HG03442 (cell line): ENCODE measurements around the gene UBA3.

Source experiments
- ATAC-seq: cut with Tn5 transposase; IDR thresholded peaks from one replicate; pipeline ENCODE4 v1.9.1; 2021; ENCODE audit warnings: mild to moderate bottlenecking, moderate library complexity; ENCODE audit not compliant: unreplicated experiment

Gene UBA3

DNA sequence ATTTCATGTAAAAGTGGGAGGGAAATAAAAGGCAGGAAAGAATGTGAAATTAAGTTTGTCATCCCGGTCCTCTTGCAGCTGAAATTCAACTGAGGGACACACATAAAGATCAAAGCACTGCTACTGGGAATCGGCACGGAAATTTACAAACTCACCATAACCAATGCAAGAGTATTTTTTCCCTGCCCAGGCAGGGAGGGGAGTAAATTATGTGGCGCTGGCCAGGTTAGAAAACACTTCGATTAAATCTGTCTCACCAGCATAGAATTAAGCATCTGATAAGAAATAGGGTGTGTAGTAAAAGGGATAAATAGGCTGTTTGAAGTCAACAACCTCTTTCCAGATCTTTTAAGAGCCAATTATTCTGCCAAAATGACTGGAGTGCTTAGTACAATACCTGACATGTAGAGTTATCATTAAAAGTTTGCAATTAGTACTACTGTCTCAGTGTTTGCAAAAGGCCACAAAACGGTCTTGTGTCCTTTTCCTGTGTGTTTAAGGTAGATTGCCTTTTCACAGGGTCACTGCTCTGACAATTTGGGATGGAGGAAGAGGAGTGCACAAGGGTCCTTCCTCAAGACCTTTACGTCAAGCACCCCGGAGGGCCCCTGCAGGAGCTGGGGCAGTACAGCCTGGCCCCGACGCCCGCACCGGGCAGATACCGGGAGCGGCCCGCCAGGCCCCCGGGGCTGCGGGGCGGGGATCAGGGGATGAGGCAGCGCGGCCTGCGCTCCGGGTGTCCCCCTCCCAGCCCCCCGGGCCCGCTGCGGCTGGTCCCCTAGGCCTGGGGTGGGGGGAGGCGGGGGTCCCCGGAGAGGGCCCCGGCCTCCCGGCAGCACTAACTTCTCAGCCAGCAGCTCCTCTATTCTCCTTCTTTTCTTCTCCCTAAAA lies 651 bp downstream of the UBA3 start:
- ATAC-seq, result peak; percentile 12

DNA sequence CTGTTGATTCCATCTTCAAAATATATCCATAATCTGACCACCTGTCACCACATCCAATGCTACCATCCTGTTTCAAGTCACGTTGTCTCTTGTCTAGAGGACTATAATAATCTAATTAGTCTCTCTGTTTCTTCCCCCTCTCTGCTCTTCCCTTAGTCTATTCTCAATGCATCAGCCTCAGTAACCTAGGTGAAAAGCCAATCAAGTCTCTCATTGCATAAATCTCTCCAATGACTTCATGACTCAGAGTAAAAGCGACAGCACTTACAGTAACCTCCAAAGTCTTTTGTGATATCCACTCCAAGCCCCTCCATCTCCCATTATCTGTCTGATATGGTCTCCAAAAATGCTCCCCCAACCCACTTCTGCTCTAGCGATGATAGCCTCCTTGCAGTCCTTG lies 7.2 kb downstream of the UBA3 start:
- no peak for ATAC-seq

DNA sequence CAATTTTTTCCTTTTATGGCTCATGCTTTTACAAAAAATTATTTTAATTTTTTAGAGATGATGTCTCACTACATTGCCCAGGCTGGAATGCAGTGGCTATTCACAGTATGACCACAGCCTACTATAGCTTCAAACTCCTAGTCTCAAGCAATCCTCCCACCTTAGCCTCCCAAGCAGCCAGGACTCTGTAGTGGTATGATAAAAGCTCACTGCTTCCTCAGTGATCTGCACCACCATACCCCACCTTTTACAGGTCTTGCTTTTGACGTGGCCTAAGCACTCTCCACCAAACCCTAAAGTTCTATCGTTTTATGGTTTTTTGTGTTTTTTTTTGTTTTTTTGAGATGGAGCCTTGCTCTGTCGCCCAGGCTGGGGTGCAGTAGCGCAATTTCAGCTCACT lies 14.0 kb downstream of the UBA3 start:
- ATAC-seq, result no peak

DNA sequence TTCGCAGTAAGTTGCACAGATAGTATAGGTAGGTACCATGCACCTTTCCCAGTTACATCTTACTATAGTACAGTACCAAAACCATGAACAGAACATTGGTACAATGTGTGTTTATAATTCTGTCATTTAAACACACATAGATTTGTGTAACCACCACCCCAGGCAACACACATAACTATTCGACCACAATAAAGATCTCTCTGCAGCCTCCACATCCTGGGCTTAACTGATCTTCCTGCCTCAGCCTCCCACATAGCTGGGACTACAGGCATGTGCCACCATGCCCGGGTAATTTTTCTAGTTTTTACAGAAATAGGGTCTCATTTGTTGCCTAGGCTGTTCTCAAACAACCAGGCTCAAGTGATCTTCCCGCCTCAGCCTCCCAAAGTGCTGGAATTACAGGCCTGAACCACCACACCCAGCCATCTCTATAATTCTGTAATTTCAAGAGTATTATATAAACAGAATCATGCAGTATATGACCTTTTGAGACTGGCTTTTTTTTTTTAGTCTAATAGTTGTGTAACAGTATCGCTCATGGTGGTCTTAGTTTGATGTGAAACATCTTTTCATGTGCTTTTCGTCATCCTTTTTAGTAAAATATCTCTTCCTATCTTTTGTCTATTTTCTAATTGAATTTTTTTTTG lies 14.7 kb downstream of the UBA3 start:
- ATAC-seq, result no peak

DNA sequence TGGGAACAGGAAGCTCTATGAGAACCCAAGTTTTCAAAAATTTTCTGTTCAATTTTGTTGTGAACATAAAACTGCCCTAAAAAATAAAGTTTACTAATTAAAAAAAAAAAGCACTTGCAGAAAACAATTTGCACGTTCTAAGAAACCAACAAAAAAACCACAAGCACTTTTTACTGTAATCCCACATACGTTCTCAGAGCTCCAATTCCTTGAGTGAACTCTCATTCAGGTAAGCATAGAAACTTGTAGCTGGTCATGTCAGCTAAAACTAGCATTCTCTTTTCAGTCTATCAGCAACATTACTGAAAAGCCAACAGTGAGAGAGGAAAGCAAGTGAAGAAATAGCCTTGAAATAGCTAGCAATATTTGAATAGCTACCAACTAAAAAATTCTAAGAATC lies 16.5 kb downstream of the UBA3 start:
- ATAC-seq, result no peak

DNA sequence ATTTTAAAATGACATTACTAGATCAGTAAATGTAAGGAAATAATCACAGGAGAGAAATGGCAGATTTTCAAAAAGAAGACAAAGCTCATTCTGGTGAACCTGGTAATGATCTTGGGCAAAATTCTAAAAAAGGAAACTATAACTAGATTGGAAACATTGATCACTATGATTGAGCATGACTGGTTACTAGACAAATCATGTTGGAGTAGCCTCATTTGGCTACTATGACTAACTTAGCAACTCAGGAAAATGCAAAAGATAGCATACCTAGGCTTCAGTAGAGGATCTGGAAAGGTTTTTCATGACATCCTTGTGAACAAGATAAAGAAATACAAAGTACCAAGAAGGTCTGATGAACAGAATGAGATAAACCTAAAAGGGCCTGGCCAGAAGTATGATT lies 20.5 kb downstream of the UBA3 start:
- no peak for ATAC-seq

DNA sequence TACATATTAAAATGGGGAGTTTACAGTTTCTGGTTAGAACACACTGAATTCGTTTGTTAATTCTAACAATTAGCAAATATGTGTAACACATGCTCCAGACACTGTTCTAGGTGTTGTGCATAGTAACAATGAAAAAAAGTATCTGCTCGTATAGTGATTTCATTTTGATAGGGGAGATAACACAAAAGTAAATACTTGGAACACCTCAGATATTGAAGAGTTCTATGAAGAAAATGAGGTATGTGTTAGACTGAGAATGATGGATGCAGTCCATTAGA lies 21.3 kb downstream of the UBA3 start:
- no peak for ATAC-seq

DNA sequence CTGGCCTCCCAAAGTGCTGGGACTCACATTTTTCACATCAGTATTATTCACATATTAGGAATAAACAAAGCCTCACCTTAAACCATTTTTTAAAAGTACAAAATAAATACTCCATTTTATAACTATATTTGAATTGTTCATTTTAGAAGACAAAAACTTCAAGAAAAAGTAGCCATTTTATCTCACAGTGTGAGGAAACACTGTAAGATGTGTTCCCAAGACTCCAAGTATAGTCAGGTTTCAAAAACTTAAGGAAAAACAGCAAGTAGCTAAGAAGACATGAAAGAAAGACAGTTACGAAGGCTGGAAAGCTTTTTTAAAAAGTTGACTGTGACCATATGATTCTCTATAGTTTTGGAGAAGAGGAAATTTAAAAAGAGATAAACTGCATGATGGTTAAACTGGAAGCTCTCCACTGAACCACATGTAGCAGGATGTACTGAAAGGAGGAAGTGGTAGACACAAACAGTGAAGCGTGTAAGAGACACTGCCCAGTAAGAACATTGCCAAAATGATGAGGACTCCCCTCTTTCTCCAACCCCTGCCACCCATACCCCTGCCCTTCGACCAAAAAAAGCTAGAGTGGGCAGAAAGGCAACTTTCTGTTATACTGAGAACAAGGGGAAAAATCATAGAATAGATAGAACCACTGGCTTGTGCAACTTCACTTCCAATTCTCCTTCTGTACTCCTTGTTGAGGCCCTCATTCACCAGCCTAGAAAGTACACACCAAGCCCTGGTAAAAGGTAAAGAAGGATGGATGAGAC lies 21.8 kb downstream of the UBA3 start:
- peak; percentile 98 for ATAC-seq

DNA sequence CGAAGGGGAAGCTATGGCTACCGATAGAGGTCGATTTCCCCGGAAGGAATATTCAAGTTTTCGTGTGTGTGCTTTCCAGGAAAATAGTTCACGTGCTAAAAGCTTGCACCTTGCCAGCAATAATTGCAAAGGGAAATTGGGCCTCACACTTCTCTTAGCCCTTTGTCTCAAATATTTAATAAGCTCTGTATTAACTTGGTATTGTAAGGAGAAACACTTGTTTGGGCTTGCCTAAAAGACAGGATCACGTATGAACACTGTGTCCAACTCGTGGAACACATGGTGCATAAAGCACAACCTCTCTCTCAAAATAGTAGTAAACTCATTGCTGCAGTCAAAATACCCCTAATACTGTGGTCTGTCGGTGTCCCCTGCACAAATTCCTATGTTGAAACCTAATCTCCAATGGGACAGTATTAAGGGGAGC lies 27.7 kb downstream of the UBA3 start:
- ATAC-seq, result no peak

DNA sequence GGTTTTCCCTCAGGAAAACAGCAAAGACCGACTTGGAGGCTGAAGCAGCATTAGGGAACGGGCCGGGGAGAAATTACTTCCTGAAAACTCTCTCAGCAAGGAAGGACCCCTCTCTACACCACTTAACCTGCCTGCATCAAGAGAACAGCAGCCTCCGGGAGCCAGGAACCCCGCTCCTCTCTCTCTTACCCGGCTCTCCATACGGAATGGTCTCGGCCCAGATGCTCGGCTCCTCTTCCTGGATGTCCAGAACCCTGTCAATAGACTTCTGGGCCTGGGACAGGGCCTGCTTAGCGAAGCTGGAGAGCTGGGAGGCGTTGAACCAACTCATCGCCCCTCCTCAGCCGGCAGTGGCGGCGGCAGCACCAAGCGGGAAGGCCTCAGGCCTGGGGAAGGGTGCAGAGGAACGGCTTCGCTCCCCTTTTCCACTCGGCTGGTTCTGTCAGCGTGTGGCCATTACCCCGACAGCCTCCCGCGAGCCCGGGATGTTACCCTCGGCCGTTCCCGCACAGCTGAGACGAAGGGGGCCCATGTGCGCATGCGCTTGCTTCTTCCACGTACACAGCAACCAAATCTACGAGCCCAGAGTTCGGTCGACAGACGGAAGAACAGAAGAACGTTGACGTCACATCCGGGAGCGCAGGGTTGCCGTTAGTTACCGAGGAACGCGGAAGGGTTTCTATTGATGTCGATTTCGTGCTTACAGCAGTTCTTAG lies 28.3 kb downstream of the UBA3 start, which contains the start of gene TMF1:
Gene TMF1 (minus strand): TSS at position 578 of the 716 bp plus-strand sequence. CDS start 247 bp downstream, at position 331.
- peak; percentile 96 for ATAC-seq

DNA sequence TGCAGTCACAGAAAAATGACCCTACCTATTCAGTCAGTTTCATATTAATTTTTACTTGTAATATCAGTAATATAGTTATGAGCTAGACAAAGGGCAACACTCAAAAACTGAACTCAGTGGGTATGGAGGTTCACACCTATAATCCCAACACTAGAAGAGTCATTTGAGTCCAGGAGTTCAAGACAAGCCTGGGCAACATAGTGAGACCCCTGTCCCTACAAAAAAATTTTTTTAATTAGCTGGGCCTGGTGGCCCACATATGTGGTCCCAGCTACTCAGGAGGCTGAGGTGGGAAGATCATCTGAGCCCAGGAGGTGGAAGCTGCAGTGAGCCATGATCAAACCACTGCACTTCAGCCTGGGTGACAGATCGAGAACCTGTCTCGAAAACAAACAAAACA lies 31.2 kb downstream of the UBA3 start:
- ATAC-seq, result no peak

DNA sequence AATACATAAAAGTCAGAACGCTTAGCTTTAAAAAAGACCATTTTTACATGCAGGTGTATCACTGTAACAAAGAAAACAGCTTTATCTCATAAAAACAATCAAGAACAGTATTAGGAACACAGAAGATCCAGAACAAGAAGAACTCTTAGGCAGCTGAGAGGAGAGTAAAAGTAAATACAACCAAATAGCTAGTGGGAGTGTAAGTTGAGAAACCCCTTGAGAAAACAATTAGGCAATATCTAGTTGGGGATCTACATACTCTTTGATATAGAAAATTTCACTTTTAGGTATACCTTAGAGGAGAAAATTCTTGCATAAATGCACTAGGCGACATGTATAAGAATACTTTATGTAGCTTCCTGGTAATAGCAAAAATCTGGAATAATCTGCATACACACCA lies 35.6 kb downstream of the UBA3 start:
- ATAC-seq, result no peak

DNA sequence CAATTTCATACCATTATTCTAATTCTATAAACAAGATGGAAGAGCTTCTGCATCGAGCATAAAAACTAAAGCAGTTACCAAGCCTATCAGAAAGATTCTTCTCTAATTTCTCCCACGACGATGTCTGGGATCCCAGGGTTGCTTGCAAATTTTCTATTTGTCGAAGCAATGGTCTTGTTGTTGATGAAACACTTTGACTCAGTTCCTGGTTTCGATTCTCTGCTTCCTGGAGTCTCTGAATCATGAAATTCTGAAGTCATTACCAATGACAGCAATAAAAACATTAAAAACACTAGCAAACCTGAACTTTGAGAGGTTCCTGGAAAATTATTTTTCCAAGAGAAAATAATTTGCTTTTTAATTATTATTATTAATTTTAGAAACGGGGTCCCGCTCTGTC lies 46.7 kb downstream of the UBA3 start:
- ATAC-seq, result no peak

DNA sequence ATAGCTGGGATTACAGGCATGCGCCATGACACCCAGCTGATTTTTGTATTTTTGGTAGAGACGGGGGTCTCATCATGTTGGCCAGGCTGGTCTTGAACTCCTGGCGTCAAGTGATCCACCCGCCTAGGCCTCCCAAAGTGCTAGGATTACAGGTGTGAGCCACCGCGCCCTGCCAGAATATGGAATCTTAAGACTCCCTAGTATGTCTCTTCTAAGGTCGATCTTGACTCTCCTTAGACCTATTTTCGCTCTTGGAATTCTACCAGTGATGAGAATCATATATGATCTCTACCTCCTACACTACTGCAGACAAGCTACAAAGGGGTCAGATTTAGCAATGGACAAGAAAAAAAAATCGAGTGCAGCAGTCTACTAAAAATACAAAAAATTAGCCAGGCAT lies 47.4 kb downstream of the UBA3 start:
- no peak for ATAC-seq

DNA sequence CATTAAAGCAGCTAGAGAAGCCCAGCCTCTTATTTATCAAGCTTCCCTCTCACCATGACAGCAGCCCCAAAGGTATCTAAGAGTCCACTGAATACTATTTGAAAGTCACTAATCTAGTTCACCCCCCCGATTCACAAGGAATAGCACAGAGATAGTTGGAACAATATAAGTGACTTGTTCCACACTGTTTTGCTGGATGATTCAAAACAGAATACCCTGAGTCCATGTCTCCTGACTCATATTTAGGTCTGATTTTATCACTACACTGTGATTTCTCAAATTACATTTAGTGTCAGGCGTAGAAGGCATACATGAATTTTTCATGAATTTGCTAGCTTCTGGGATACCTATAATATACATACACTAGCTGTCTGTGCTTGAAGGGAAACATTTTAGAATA lies 48.0 kb downstream of the UBA3 start:
- ATAC-seq, result no peak

DNA sequence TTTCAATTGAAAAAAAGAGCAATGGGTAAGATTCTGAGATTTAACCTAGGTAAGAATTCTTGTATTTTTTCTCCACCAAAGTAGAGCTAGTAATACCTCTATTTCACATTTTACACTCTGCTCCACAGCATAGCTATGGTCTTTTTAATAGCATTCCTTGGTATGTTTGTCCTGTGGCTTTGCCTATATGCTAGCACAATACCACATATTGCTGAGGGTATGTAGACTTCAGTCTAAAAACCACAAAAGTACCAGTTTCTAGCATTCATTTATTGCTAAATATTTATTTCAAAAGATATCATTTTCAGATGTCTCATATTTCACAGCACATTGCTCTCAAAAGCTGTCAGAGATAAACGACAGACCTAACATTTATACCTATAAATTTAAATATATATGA lies 48.5 kb downstream of the UBA3 start:
- no peak for ATAC-seq

DNA sequence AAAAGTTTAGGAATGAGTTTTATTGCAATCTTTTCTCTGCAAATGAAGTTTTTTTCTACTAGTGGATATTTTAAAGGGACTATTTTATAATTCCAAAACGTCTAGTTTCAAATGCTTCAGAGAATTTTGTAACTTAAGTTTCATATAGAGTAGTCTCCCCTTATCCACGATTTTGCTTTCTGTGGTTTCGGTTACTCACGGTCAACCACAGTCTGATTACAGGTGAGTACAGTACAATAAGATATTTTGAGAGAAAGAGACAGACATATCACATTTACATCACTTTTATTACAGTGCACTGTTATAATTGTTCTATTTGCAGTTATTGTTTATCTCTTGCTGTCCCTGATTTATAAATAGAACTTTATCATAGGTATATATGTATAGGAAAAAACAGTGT lies 59.3 kb downstream of the UBA3 start:
- no peak for ATAC-seq

DNA sequence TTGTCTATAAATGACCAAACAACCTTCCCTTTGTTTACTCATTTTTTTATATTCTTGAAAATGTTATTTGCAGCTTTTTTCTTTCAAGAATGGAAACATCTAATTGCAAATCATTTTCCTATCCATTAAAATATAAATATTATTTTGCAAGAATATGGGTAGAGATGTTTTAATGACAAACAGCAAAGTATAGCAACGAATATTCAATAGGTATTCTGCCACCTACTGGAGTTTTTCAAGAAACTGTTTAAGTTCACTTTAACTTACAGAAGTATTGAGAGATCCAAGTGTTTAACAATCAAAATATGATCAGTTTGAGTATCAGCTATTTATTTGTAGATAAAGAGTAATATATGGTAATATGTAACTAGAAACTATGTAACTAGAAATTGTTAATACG lies 59.7 kb downstream of the UBA3 start:
- no peak for ATAC-seq

DNA sequence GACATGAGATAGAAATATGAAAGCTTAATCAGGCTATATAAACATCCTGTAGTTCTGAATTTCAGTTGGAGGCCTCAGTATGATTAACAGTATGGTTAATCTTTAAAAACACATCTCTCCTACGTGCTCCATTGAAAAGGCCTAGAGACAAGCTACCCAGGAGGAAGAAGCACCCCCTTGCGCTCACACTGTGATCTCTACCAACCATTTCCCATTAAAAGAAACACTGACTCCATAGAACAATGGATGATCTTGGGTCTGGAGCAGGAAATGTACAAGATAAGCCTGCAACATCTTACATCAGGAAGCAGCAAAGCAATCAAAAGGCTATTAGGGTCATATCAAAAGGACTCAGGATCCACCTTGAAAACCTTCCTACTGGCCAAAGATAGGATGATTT lies 63.3 kb downstream of the UBA3 start:
- no peak for ATAC-seq

DNA sequence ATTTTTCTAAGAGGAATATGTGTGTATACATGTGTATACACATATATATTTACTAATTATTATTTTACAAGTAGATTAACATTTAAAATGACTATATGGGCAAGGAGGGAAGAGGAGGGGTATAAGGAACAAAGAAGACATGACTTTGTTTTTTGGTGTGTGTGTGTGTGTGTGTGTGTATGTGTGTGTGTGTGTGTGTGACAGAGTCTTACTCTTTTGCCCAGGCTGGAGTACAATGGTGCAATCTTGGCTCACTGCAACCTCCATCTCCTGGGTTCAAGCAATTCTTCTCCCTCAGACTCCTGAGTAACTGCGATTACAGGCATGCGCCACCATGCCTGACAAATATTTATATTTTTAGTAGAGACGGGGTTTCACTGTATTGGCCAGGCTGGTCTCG lies 64.1 kb downstream of the UBA3 start:
- no peak for ATAC-seq

DNA sequence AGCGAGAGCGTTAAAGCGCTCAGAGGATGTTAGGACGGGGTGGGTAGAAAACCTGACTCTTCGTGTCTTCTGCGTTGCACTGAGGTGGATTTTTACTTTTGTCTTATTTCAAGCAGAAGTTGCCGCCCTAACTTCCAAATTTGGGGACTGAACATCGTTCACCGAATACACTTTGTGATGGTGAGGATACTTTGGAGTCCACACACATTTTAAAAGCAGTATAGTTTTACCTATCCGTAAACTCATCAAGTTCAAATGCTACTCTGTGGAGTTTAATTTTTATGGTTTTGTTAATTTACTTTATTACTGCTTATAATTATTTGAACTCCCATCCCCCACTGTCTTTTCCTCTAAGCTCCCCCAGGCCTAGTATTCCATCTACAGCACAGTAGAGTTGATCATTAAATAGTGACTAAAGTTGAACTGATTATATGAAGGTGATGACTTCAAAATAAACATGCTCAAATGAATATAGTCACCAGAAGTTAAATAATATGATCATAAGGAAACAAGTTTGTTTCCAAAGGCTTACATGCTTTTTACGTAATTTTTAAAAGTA lies 66.1 kb downstream of the UBA3 start:
- no peak for ATAC-seq
